HG02870 (cell line): ENCODE results near the gene HSPB6.

Source experiments
- ATAC-seq: cut with Tn5 transposase; IDR thresholded peaks from one replicate; pipeline ENCODE4 v1.9.1; 2021; ENCODE audit warnings: mild to moderate bottlenecking, moderate library complexity; ENCODE audit not compliant: unreplicated experiment

HSPB6 gene

GRCh38 chr19:35767288-35768081 lies 10.7 kb upstream of the HSPB6 start:
- no peak for ATAC-seq

GRCh38 chr19:35766571-35767104 lies 9.8 kb upstream of the HSPB6 start:
- no peak for ATAC-seq

GRCh38 chr19:35764432-35765315 lies 7.8 kb upstream of the HSPB6 start:
- ATAC-seq: no peak

GRCh38 chr19:35760711-35761349 lies 4.0 kb upstream of the HSPB6 start:
- no peak for ATAC-seq

- ATAC-seq: no peak
These were observed 2.9 kb upstream of the HSPB6 start for GRCh38 chr19:35759697-35760096.

GRCh38 chr19:35757749-35758608 lies 1.1 kb upstream of the HSPB6 start, which contains the start of gene PROSER3:
Gene PROSER3, plus strand, starts transcription at chr19:35758176. Its CDS starts 40 bp downstream, at chr19:35758216.
- peak; percentile 96 for ATAC-seq

GRCh38 chr19:35757231-35757748 lies 461 bp upstream of the HSPB6 start:
- ATAC-seq: no peak

- ATAC-seq: no peak
These were observed 1.1 kb downstream of the HSPB6 start for GRCh38 chr19:35755550-35756376.

GRCh38 chr19:35755131-35755549 lies 1.7 kb downstream of the HSPB6 start:
- ATAC-seq: no peak

GRCh38 chr19:35754370-35755130 lies 2.3 kb downstream of the HSPB6 start:
- no peak for ATAC-seq

GRCh38 chr19:35753634-35754369 lies 3.0 kb downstream of the HSPB6 start:
- no peak for ATAC-seq

GRCh38 chr19:35752746-35753350 lies 4.0 kb downstream of the HSPB6 start:
- no peak for ATAC-seq

GRCh38 chr19:35751839-35752745 lies 4.7 kb downstream of the HSPB6 start:
- ATAC-seq: no peak

- ATAC-seq: no peak
These were observed 6.7 kb downstream of the HSPB6 start for GRCh38 chr19:35750167-35750566.

GRCh38 chr19:35748106-35749020 lies 8.5 kb downstream of the HSPB6 start, which contains the start of gene LIN37:
Gene LIN37, plus strand, starts transcription at chr19:35748576. Its CDS starts 149 bp downstream, at chr19:35748725.
- peak; percentile 60 for ATAC-seq
